Neuron (in vitro differentiated cells): ENCODE measurements around the gene RTN4IP1.

ENCODE experiments used
- H2AFZ ChIP-seq: one replicate; pipeline ENCODE4 v1.6.1; 2013; ENCODE audit warnings: low read depth, mild to moderate bottlenecking, inconsistent platforms, low read length, moderate library complexity
- H3K27me3 ChIP-seq: one replicate; pipeline ENCODE4 v1.6.1; 2013; ENCODE audit warnings: low read length; ENCODE audit not compliant: insufficient read depth
- H3K36me3 ChIP-seq: one replicate; pipeline ENCODE4 v1.6.1; 2013; ENCODE audit warnings: low read length; ENCODE audit not compliant: insufficient read depth
- H3K4me1 ChIP-seq: one replicate; pipeline ENCODE4 v1.6.1; 2013; ENCODE audit warnings: low read length; ENCODE audit not compliant: insufficient read depth
- H3K4me3 ChIP-seq: 2 replicates; pipeline ENCODE4 v1.5.1; 2013; ENCODE audit warnings: mild to moderate bottlenecking, low read length, moderate library complexity
- H3K9me3 ChIP-seq: one replicate; pipeline ENCODE4 v1.6.1; 2013; ENCODE audit warnings: low read length

RTN4IP1 gene

GRCh38 chr6:106530026-106530425 lies 99.3 kb downstream of the RTN4IP1 start:
- Histone ChIP-seq H3K9me3 (no peaks in the 10 kb centered on the region), H2AFZ (no peak overlapping the region), H3K4me1 (no peaks in the 10 kb centered on the region), H3K27me3 (peaks cover 21% of the 10 kb centered on the region), H3K36me3 (no peaks in the 10 kb centered on the region), H3K4me3 (no peak overlapping the region)

GRCh38 chr6:106529438-106529837 lies 99.9 kb downstream of the RTN4IP1 start:
- no peak overlapping the region for H2AFZ ChIP-seq
- H3K9me3 ChIP-seq = no peaks in the 10 kb centered on the region
- no peaks in the 10 kb centered on the region for H3K4me1 ChIP-seq

GRCh38 chr6:106528521-106528920 lies 100.8 kb downstream of the RTN4IP1 start:
- no peaks in the 10 kb centered on the region for H3K9me3 ChIP-seq
- no peak overlapping the region for H3K4me3 ChIP-seq
- H3K4me1 ChIP-seq = no peaks in the 10 kb centered on the region
- H2AFZ ChIP-seq = no peak overlapping the region
- no peaks in the 10 kb centered on the region for H3K36me3 ChIP-seq
- H3K27me3 ChIP-seq = peaks cover 14% of the 10 kb centered on the region

More at GRCh38 chr6:106529438-106529837, 99.9 kb downstream of the RTN4IP1 start:
- Histone ChIP-seq H3K4me3 (no peak overlapping the region), H3K36me3 (no peaks in the 10 kb centered on the region), H3K27me3 (peaks cover 23% of the 10 kb centered on the region)

- no peaks in the 10 kb centered on the region for H3K4me1 ChIP-seq
- H3K4me3 ChIP-seq = no peak overlapping the region
- no peak overlapping the region for H2AFZ ChIP-seq
- no peaks in the 10 kb centered on the region for H3K36me3 ChIP-seq
- no peaks in the 10 kb centered on the region for H3K9me3 ChIP-seq
- peaks cover 11% of the 10 kb centered on the region for H3K27me3 ChIP-seq
Measured at GRCh38 chr6:106527979-106528378, 101.3 kb downstream of the RTN4IP1 start.

GRCh38 chr6:106527117-106527516 lies 102.2 kb downstream of the RTN4IP1 start:
- Histone ChIP-seq H3K36me3 (no peaks in the 10 kb centered on the region), H3K27me3 (peaks cover 11% of the 10 kb centered on the region), H2AFZ (no peak overlapping the region), H3K4me3 (no peak overlapping the region), H3K9me3 (no peaks in the 10 kb centered on the region), H3K4me1 (no peaks in the 10 kb centered on the region)

- Histone ChIP-seq H3K4me1 (no peaks in the 10 kb centered on the region), H3K4me3 (no peak overlapping the region), H3K36me3 (no peaks in the 10 kb centered on the region)
Measured at GRCh38 chr6:106525882-106526275, 103.4 kb downstream of the RTN4IP1 start.

GRCh38 chr6:106525107-106525881 lies 104.0 kb downstream of the RTN4IP1 start:
- H3K4me3 ChIP-seq = no peak overlapping the region
- no peaks in the 10 kb centered on the region for H3K36me3 ChIP-seq

More at GRCh38 chr6:106525882-106526275, 103.4 kb downstream of the RTN4IP1 start:
- Histone ChIP-seq H3K9me3 (no peaks in the 10 kb centered on the region), H2AFZ (no peak overlapping the region), H3K27me3 (peaks cover 14% of the 10 kb centered on the region)

GRCh38 chr6:106522562-106523250 lies 106.6 kb downstream of the RTN4IP1 start:
- Histone ChIP-seq H3K27me3 (peaks cover 29% of the 10 kb centered on the region), H3K4me3 (no peak overlapping the region), H3K36me3 (no peaks in the 10 kb centered on the region), H3K9me3 (no peaks in the 10 kb centered on the region), H3K4me1 (no peaks in the 10 kb centered on the region), H2AFZ (no peak overlapping the region)

More at GRCh38 chr6:106525107-106525881, 104.0 kb downstream of the RTN4IP1 start:
- Histone ChIP-seq H3K4me1 (no peaks in the 10 kb centered on the region), H2AFZ (no peak overlapping the region), H3K27me3 (peaks cover 17% of the 10 kb centered on the region), H3K9me3 (no peaks in the 10 kb centered on the region)
